HepG2 (cell line): ENCODE measurements around the gene C14orf93. TPM values are rescaled to one million over a fixed set of nuclear protein-coding genes. Genes with fewer than 3 reads are reported as not detected.
A peak's percentile ranks its signal among the peaks of the same experiment; 100 is the strongest.

Experiments used
- ATF3 ChIP-seq: sonication (generic); formaldehyde crosslinking; IDR thresholded peaks from 2 replicates; pipeline ENCODE4 v1.4.0; 2020; ENCODE audit warnings: missing genetic modification reagents
- CBFB ChIP-seq: sonication (generic); formaldehyde crosslinking; IDR thresholded peaks from 2 replicates; pipeline ENCODE4 v1.4.0; 2020; ENCODE audit warnings: missing genetic modification reagents
- GPBP1L1 ChIP-seq: sonication (generic); formaldehyde crosslinking; IDR thresholded peaks from 2 replicates; pipeline ENCODE4 v1.5.0; 2020; ENCODE audit warnings: mild to moderate bottlenecking, missing genetic modification reagents
- HDAC2 ChIP-seq: sonication (generic); formaldehyde crosslinking; IDR thresholded peaks from 2 replicates; pipeline ENCODE4 v1.4.0; 2020; ENCODE audit warnings: missing genetic modification reagents
- HMG20A ChIP-seq: IDR thresholded peaks from 2 replicates; pipeline ENCODE4 v1.6.1; 2016; ENCODE audit warnings: borderline replicate concordance
- HMGA1 ChIP-seq: sonication (generic); formaldehyde crosslinking; conservative IDR thresholded peaks from 2 replicates; pipeline ENCODE4 v1.4.0; 2020; ENCODE audit warnings: missing genetic modification reagents
- JUN ChIP-seq: sonication (generic); formaldehyde crosslinking; IDR thresholded peaks from 2 replicates; pipeline ENCODE4 v1.4.0; 2020; ENCODE audit warnings: mild to moderate bottlenecking, missing genetic modification reagents
- POGK ChIP-seq: sonication (generic); formaldehyde crosslinking; conservative IDR thresholded peaks from 2 replicates; pipeline ENCODE4 v1.8.0; 2022; ENCODE audit warnings: mild to moderate bottlenecking, moderate library complexity, missing genetic modification reagents
- RNF219 ChIP-seq: sonication (generic); formaldehyde crosslinking; IDR thresholded peaks from 2 replicates; pipeline ENCODE4 v1.5.0; 2020; ENCODE audit warnings: mild to moderate bottlenecking, missing genetic modification reagents
- SKIL ChIP-seq: sonication (generic); formaldehyde crosslinking; IDR thresholded peaks from 2 replicates; pipeline ENCODE4 v1.8.0; 2022; ENCODE audit warnings: missing genetic modification reagents, mild to moderate bottlenecking, moderate library complexity, borderline replicate concordance
- SPEN ChIP-seq: sonication (generic); formaldehyde crosslinking; IDR thresholded peaks from 2 replicates; pipeline ENCODE4 v1.5.1; 2020; ENCODE audit warnings: low read depth, mild to moderate bottlenecking, missing genetic modification reagents
- YY1 ChIP-seq: IDR thresholded peaks from 2 replicates; pipeline ENCODE4 v1.6.1; 2011; ENCODE audit warnings: low read length, low read depth, moderate library complexity, mild to moderate bottlenecking; ENCODE audit not compliant: insufficient read depth, insufficient replicate concordance
- ZNF121 ChIP-seq: sonication (generic); formaldehyde crosslinking; IDR thresholded peaks from 2 replicates; pipeline ENCODE4 v1.5.0; 2020; ENCODE audit warnings: mild to moderate bottlenecking, missing genetic modification reagents
- ZNF280D ChIP-seq: sonication (generic); formaldehyde crosslinking; IDR thresholded peaks from 2 replicates; pipeline ENCODE4 v1.5.1; 2020; ENCODE audit warnings: mild to moderate bottlenecking, missing genetic modification reagents
- ZNF678 ChIP-seq: sonication (generic); formaldehyde crosslinking; IDR thresholded peaks from 2 replicates; pipeline ENCODE4 v1.4.0; 2020; ENCODE audit warnings: mild to moderate bottlenecking, missing genetic modification reagents
- ZNF713 ChIP-seq: sonication (generic); formaldehyde crosslinking; IDR thresholded peaks from 2 replicates; pipeline ENCODE4 v1.4.0; 2020; ENCODE audit warnings: mild to moderate bottlenecking, missing genetic modification reagents
- ZNF878 ChIP-seq: sonication (generic); formaldehyde crosslinking; IDR thresholded peaks from 2 replicates; pipeline ENCODE4 v1.8.1; 2023; ENCODE audit warnings: mild to moderate bottlenecking, missing genetic modification reagents, moderate library complexity
- polyA plus RNA-seq, 8 experiments: library from polyadenylated mRNA; depleted of rRNA in 3 of 8; stranded (reverse) in 7 of 8; unstranded in 1 of 8; fragments of >200 nt; fragmentation: Illumina TruSeq in 4 of 8; extraction: Trizol in 4 of 8; gene quantifications; 2 replicates each; pipeline versions ENCODE4 v1.2.1 to v1.2.3, GENCODE V29; 2011 to 2016; ENCODE audit warnings: low read depth in 4 of 8, missing spikeins in 1 of 8, mixed read lengths in 1 of 8; ENCODE audit not compliant: insufficient read depth in 1 of 8
- total RNA-seq, 5 experiments: library from RNA; depleted of rRNA; stranded (reverse); fragments of >200 nt; fragmentation: Illumina TruSeq; extraction: Trizol; gene quantifications; 2 replicates each; pipeline ENCODE4 v1.2.3, GENCODE V29; 2016; ENCODE audit warnings: low read depth in 1 of 5

Gene C14orf93
- total and polyA plus RNA-seq, 2 of the 13 experiments (the other 11 are each of a cell fraction or from before 2014, with no cell fraction given), result 11.4 to 22.5 TPM

GRCh38 chr14:22977684-22978486 is 32.1 kb downstream of the C14orf93 start (continued):
- TF ChIP-seq RNF219 (CRISPR knock-in tag) (no peak), POGK (CRISPR knock-in tag) (peak; percentile 82), ZNF121 (CRISPR knock-in tag) (no peak), SPEN (CRISPR knock-in tag) (peak; percentile 94; the same call in 1 of the 2 replicates), SKIL (CRISPR knock-in tag) (no peak), HMGA1 (no peak), ZNF713 (CRISPR knock-in tag) (0 out of 2 replicates have a peak, but pooled peaks have one; percentile 22), HDAC2 (CRISPR knock-in tag) (peak; percentile 99), CBFB (CRISPR knock-in tag) (peak; percentile 85), HMG20A (CRISPR knock-in tag) (peak; percentile 92), ZNF280D (CRISPR knock-in tag) (peak; percentile 92; the same call in 1 of the 2 replicates), JUN (CRISPR knock-in tag) (peak; percentile 100), ZNF678 (CRISPR knock-in tag) (0 out of 2 replicates have a peak, but pooled peaks have one; percentile 40), ATF3 (CRISPR knock-in tag) (peak; percentile 100), ZNF878 (no peak), YY1 (peak; percentile 77), GPBP1L1 (CRISPR knock-in tag) (no peak)
